ENCODE results near the gene CST5. TPM values are rescaled to one million over a fixed set of nuclear protein-coding genes. Genes with fewer than 3 reads are reported as not detected.

The CST5 gene
- total and polyA plus RNA-seq, 7 donors = not detected

DNA sequence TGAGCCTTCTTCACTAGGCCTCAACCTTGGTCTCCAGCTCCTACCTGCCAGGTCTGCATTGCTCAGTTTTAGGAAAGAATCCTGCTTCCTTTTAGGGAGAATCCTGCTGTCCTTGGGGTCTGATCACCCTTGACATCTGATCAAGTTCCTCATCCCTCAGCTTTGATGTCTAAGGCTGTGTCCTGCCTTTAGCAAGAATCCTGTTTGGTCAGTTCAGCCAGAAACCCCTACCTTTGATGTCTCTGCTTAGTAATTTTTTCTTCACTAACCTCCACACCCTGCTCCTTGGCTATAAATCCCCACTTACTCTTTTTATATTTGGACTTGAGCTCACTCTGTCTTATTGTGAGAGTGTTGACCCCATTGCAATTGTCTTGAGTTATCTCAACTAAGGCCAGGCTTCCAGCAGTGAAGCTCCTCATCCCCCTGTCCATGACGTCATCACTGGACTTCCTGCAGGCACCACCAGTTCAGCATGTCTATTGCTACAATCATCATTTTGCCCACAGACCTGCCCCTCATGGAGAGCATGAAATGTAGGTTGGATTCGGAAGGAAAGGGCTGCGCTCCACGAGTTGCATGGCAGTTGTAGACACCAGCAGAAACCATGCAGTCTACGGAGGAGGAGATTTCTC, 4.7 kb upstream of the CST5 start:
- Histone ChIP-seq H3K9me3 (no peaks in the 10 kb centered on the region), H3K27ac (no peak overlapping the region), H3K4me3 (no peak overlapping the region), H3K4me1 (peaks cover 0 to 17% (median 12%) of the 10 kb centered on the region in 4 donors), H3K36me3 (no peaks in the 10 kb centered on the region), H3K27me3 (no peaks in the 10 kb centered on the region)
- intact Hi-C loops (cut with DNase I) = loop anchor here (10.0 kb wide), 1 partner anchor 1031 kb away; no protein-coding TSS in a partner anchor
- no peak for DNase-seq
- no peak for TF ChIP-seq POLR2AphosphoS5 (IDR thresholded peaks at IDR 0.05)
- TF ChIP-seq EP300 (IDR thresholded peaks at IDR 0.05) = no peak
- TF ChIP-seq POLR2A (IDR thresholded peaks at IDR 0.05) = no peak
- TF ChIP-seq, protein P1, sequence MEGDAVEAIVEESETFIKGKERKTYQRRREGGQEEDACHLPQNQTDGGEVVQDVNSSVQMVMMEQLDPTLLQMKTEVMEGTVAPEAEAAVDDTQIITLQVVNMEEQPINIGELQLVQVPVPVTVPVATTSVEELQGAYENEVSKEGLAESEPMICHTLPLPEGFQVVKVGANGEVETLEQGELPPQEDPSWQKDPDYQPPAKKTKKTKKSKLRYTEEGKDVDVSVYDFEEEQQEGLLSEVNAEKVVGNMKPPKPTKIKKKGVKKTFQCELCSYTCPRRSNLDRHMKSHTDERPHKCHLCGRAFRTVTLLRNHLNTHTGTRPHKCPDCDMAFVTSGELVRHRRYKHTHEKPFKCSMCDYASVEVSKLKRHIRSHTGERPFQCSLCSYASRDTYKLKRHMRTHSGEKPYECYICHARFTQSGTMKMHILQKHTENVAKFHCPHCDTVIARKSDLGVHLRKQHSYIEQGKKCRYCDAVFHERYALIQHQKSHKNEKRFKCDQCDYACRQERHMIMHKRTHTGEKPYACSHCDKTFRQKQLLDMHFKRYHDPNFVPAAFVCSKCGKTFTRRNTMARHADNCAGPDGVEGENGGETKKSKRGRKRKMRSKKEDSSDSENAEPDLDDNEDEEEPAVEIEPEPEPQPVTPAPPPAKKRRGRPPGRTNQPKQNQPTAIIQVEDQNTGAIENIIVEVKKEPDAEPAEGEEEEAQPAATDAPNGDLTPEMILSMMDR (IDR thresholded peaks at IDR 0.05) = no peak
- WGBS, 2 donors = 77 to 88% methylated on average over 5 of the region's 5 CpGs

DNA sequence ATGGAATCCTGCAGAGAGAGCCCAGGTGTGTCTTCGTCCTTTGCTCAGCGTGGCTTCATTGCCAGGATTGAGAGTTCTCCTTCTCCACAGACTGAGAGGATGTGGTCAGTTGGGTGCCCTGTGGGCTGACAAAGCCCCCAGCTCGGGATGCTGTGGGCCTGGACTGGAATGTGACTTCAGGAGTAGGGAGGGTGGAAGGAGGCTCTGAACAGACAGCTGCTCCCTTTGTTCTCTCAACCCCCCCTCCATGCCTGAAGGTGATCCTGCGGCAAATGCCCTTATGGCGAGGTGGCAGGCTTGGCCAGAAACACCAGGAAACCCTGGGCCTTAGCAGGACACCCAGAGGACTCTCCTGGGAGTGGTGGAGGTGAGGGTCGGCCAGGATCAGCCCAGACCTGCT, 1.8 kb upstream of the CST5 start:
- no peak for DNase-seq

DNA sequence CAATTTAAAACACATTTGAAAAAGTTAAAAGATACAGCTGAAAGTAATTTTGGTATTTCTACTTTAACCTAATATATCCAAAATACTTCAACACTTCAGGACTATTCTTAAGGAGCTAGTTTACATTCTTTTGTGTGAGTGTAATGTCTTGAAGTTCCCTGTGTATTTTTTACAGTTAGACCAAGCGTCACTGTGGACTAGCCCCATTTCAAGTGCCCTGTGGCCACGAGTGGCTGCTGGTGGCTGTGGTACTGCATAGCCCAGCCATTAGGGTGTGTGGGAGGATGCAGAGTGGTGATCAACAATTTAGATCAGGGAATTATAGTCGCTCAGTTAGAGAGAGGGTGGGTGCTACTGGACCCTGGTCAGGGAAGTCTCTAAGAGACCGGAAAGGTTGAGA, 869 bp upstream of the CST5 start:
- WGBS, 2 donors = 54 to 67% methylated on average over 4 of the region's 4 CpGs
- no peaks in the 10 kb centered on the region for H3K27me3 ChIP-seq
- peaks cover 0 to 31% (median 24%) of the 10 kb centered on the region in 4 donors for H3K4me1 ChIP-seq
- no peak overlapping the region for H3K4me3 ChIP-seq
- DNase-seq = no peak
- TF ChIP-seq, protein P1 (IDR thresholded peaks at IDR 0.05) = no peak
- TF ChIP-seq POLR2A (IDR thresholded peaks at IDR 0.05) (no peak), EP300 (IDR thresholded peaks at IDR 0.05) (no peak), POLR2AphosphoS5 (IDR thresholded peaks at IDR 0.05) (no peak)
- H3K36me3 ChIP-seq = no peaks in the 10 kb centered on the region
- H3K27ac ChIP-seq = peak overlapping the region in 2 of 4 donors; percentile 48 to 68
- intact Hi-C loops (cut with DNase I) = loop anchor here (10.0 kb wide), 1 partner anchor 1034 kb away; no protein-coding TSS in a partner anchor
- no peaks in the 10 kb centered on the region for H3K9me3 ChIP-seq

More for the DNA sequence above, 1.8 kb upstream of the CST5 start:
- Histone ChIP-seq H3K4me1 (peaks cover 0 to 22% (median 16%) of the 10 kb centered on the region in 4 donors), H3K9me3 (no peaks in the 10 kb centered on the region), H3K36me3 (no peaks in the 10 kb centered on the region), H3K27me3 (no peaks in the 10 kb centered on the region), H3K4me3 (no peak overlapping the region), H3K27ac (no peak overlapping the region)
- TF ChIP-seq, protein P1 (IDR thresholded peaks at IDR 0.05) = no peak
- TF ChIP-seq POLR2AphosphoS5 (IDR thresholded peaks at IDR 0.05) = no peak
- TF ChIP-seq POLR2A (IDR thresholded peaks at IDR 0.05) = no peak
- no peak for TF ChIP-seq EP300 (IDR thresholded peaks at IDR 0.05)
- intact Hi-C loops (cut with DNase I) = loop anchor here (10.0 kb wide), 1 partner anchor 1033 kb away; no protein-coding TSS in a partner anchor
- WGBS, 2 donors = 49 to 74% methylated on average over 6 of the region's 6 CpGs

DNA sequence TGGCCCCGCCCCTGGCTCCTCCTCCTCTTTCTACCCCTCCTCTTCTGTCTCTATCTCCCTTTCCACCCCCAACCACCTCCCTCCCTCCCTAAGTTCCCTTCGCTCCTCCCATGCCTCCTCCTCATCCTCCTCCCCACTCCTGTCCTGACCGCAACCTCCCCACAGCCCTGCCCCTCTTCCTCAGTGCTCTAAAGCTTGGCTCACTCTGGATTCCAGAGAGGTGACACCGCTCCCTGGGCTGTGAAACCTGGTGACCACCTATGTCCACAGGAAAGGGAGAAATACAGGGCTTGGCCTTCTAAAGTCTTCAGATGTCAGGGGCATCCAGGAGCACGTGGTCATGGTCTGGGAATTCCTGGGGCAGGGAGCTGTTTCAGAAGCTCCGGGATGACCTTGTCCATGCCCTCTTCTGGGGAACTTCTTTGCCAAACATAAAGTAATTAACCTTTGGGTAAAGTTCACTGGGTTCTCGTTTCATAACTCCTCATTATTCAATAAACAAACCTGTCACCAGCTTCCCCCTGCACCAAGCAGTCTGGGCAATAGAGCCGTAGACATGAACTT, 345 bp upstream of the CST5 start:
- intact Hi-C loops (cut with DNase I) = loop anchor here (10.0 kb wide), 1 partner anchor 1035 kb away; no protein-coding TSS in a partner anchor
- peaks cover 0 to 37% (median 29%) of the 10 kb centered on the region in 4 donors for H3K4me1 ChIP-seq
- H3K27ac ChIP-seq = peak overlapping the region in 2 of 4 donors; percentile 48 to 68
- TF ChIP-seq, protein P1 (IDR thresholded peaks at IDR 0.05) = no peak
- no peak for TF ChIP-seq POLR2A (IDR thresholded peaks at IDR 0.05)
- no peak for TF ChIP-seq POLR2AphosphoS5 (IDR thresholded peaks at IDR 0.05)
- TF ChIP-seq EP300 (IDR thresholded peaks at IDR 0.05) = no peak
- no peaks in the 10 kb centered on the region for H3K36me3 ChIP-seq
- H3K27me3 ChIP-seq = no peaks in the 10 kb centered on the region
- no peaks in the 10 kb centered on the region for H3K9me3 ChIP-seq
- no peak overlapping the region for H3K4me3 ChIP-seq
- 32 to 51% methylated on average over 8 of the region's 8 CpGs for WGBS, 2 donors
- no peak for DNase-seq

Data from sigmoid colon (tissue), 7 donors.